ENCODE results near the gene MOCS3. TPM values are rescaled to one million over a fixed set of nuclear protein-coding genes. Genes with fewer than 3 reads are reported as not detected.

The MOCS3 gene
- total RNA-seq, 1 experiment from 2014 or later: 6.0 TPM

DNA sequence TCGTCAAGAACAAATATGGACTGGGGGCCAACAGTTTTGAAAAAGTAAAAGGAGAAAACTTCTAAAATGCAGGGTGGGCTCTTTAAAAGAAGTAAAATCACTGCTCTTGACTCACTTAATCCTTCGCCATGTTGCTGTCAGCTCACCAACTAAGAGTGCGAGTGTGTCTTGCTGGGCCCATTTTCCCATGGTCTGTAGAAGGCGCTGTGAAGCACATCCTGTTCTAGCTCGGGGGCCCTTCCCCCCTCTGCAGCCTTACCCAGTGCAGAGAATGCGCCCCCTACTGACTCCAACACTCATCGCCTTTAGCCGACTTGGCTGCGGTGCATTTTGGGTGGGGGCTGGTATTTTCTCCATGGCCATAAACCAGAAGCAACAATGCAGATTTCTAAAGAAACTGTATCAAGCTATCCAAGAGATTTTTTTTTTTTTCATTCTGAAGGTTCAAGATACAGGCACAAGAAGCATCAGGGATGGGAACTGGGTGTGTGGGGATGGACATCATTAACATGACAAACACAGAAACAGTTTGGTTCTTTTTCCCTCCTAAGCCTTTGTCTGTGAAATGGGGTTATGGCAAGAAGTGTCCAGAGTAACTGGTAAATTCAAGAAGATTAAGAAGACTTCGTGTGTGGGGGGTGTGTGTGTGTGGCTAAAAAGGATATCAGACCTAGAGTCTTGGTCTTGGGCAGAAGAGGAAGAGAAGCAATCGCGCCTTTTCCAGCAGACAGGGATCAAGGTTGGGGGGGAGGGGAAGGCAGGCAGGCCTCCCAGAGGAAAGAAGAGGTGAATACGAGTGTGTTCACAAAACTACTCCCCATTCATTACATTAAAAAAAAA, 29.1 kb upstream of the MOCS3 start (continued):
- TF ChIP-seq EMX1 (CRISPR knock-in tag; IDR thresholded peaks at IDR 0.05) (0 out of 2 replicates have a peak, but pooled peaks have one; percentile 73), ZNF219 (CRISPR knock-in tag; IDR thresholded peaks at IDR 0.05; ENCODE audit: borderline replicate concordance) (no peak), ZBTB43 (CRISPR knock-in tag; IDR thresholded peaks at IDR 0.05) (no peak), IRF2 (CRISPR knock-in tag; IDR thresholded peaks at IDR 0.05; ENCODE audit: borderline replicate concordance, low read depth) (no peak), SMAD4 (CRISPR knock-in tag; IDR thresholded peaks at IDR 0.05) (no peak), FOXK1 (CRISPR knock-in tag; IDR thresholded peaks at IDR 0.05) (peak; percentile 65; the same call in 1 of the 2 replicates), ZNF423 (CRISPR knock-in tag; IDR thresholded peaks at IDR 0.05) (no peak)
- TF ChIP-seq, protein P1, sequence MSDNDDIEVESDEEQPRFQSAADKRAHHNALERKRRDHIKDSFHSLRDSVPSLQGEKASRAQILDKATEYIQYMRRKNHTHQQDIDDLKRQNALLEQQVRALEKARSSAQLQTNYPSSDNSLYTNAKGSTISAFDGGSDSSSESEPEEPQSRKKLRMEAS (CRISPR knock-in tag; IDR thresholded peaks at IDR 0.05): peak; percentile 63; the same call in 1 of the 2 replicates
- TF ChIP-seq, protein P2, sequence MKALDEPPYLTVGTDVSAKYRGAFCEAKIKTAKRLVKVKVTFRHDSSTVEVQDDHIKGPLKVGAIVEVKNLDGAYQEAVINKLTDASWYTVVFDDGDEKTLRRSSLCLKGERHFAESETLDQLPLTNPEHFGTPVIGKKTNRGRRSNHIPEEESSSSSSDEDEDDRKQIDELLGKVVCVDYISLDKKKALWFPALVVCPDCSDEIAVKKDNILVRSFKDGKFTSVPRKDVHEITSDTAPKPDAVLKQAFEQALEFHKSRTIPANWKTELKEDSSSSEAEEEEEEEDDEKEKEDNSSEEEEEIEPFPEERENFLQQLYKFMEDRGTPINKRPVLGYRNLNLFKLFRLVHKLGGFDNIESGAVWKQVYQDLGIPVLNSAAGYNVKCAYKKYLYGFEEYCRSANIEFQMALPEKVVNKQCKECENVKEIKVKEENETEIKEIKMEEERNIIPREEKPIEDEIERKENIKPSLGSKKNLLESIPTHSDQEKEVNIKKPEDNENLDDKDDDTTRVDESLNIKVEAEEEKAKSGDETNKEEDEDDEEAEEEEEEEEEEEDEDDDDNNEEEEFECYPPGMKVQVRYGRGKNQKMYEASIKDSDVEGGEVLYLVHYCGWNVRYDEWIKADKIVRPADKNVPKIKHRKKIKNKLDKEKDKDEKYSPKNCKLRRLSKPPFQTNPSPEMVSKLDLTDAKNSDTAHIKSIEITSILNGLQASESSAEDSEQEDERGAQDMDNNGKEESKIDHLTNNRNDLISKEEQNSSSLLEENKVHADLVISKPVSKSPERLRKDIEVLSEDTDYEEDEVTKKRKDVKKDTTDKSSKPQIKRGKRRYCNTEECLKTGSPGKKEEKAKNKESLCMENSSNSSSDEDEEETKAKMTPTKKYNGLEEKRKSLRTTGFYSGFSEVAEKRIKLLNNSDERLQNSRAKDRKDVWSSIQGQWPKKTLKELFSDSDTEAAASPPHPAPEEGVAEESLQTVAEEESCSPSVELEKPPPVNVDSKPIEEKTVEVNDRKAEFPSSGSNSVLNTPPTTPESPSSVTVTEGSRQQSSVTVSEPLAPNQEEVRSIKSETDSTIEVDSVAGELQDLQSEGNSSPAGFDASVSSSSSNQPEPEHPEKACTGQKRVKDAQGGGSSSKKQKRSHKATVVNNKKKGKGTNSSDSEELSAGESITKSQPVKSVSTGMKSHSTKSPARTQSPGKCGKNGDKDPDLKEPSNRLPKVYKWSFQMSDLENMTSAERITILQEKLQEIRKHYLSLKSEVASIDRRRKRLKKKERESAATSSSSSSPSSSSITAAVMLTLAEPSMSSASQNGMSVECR (CRISPR knock-in tag; IDR thresholded peaks at IDR 0.05; ENCODE audit: borderline replicate concordance): peak; percentile 52; the same call in 1 of the 2 replicates

DNA sequence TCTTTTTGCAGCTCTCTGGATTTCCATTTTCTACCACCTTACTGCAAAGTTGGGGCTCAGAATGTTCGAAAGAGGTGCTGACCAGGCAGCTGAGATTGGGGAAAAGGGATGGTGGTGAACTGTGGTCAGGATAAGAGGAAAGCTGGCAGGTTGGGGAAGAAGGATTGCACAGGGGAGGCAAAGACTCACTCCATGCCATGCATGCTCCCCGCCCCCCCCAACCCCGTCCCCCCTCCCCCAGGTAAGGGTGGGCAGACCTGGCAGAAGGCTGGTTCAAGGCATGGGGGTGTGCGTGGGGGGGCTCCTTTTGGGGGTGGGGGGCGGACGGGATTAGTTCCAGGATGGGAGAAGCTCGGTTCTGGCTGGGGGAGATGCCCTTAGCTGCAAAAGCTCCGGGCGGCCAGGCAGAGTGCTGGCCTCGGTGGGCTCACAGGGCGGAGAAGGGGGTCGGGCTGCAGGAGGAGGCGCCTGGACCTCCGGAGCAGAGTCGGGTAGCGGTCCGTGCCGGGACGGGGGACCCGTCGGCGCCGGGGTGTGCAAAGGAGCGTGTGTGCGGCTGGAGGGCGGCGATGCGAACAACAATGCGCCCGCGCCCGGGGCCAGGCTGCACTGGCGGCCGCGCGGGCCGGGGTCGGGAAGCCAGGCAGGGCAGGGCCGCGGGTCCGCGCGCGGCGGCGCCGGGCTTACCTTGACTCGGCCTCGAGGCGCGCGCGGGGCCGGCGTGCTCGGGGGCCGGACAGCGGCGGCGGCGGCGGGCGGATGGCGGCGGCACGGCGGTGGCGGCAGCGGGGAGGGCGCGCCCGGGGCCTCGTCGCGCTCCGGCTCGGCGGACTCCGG, 28.3 kb upstream of the MOCS3 start:
- no peak for ATAC-seq
- Mint-ChIP-seq H3K4me3 (peak overlapping the region; percentile 88), H3K27me3 (ENCODE audit: low read depth) (no peaks in the 10 kb centered on the region), H3K9me3 (no peaks in the 10 kb centered on the region), H3K36me3 (peaks cover 57% of the 10 kb centered on the region), H3K4me1 (peaks cover 51% of the 10 kb centered on the region), H3K27ac (peak overlapping the region; percentile 97)
- TF ChIP-seq PRDM15 (CRISPR knock-in tag; IDR thresholded peaks at IDR 0.05) (no peak), FOXP1 (CRISPR knock-in tag; IDR thresholded peaks at IDR 0.05; ENCODE audit: borderline replicate concordance) (0 out of 2 replicates have a peak, but pooled peaks have one; percentile 25)
- no peak for DNase-seq (ENCODE audit: low spot score)
- ChIA-PET POLR2A (interaction anchor here (0.9 to 2.1 kb wide), 9 partner anchors 10 to 136 kb away, joined by 3 to 23 read pairs (median 4); partner anchors contain the start of genes BCAS4, DPM1 and MOCS3), CTCF (interaction anchor here (0.9 to 7.6 kb wide), 17 partner anchors 10 to 140 kb away, joined by 3 to 127 read pairs (median 6); partner anchors contain the start of genes BCAS4, DPM1 and MOCS3)

Measured in WTC11 (cell line).